Measurements from ENCODE around the gene COG6.

Gene COG6

DNA sequence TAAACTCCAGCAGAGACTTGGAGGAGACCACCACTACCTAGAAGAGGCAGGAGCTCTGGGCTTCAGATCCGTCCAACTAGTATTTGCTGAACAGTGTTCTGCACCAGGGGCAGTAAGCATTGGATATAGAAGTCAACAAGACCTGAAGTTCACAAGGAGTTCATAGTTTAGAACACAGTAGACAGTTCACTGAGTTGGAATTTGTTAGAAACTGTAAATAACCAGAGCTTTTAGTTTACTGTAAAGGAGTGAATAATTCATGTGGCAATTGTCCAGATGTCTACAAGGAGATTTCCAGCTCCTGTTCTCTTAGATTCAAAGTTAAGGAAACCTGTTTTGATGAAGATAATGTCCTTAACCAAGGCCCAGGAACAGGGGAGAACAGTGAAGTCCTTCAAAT, 128.9 kb downstream of the COG6 start:
- no peak for DNase-seq (ENCODE audit: low read depth)
- H3K4me3 ChIP-seq (ENCODE audit: low read depth, low read length): no peak overlapping the region
- TF ChIP-seq, protein P1, sequence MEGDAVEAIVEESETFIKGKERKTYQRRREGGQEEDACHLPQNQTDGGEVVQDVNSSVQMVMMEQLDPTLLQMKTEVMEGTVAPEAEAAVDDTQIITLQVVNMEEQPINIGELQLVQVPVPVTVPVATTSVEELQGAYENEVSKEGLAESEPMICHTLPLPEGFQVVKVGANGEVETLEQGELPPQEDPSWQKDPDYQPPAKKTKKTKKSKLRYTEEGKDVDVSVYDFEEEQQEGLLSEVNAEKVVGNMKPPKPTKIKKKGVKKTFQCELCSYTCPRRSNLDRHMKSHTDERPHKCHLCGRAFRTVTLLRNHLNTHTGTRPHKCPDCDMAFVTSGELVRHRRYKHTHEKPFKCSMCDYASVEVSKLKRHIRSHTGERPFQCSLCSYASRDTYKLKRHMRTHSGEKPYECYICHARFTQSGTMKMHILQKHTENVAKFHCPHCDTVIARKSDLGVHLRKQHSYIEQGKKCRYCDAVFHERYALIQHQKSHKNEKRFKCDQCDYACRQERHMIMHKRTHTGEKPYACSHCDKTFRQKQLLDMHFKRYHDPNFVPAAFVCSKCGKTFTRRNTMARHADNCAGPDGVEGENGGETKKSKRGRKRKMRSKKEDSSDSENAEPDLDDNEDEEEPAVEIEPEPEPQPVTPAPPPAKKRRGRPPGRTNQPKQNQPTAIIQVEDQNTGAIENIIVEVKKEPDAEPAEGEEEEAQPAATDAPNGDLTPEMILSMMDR (IDR thresholded peaks at IDR 0.05; ENCODE audit: low read depth, low read length, missing control alignments): no peak

DNA sequence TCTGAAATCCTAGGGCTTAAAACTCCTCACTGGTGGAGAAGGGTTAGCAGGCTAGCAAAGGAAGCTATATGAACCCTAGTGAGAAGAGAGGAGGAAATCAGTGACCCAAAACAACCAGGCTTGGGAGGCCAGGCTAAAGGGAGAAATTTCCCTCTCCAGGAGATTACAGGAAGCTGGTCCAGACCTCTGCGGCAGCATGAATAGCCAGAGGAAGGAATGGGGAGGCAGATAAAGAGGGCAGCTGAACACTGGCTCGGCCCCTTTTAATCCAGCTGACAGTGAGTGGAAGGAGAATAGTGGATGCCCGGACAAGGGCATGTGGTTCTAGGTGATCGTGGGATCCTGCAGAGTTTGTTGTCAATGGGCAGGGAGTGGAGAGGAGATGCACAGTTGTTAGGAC, 130.6 kb downstream of the COG6 start:
- DNase-seq (ENCODE audit: low read depth): no peak
- TF ChIP-seq, protein P1 (IDR thresholded peaks at IDR 0.05; ENCODE audit: low read depth, low read length, missing control alignments): no peak

DNA sequence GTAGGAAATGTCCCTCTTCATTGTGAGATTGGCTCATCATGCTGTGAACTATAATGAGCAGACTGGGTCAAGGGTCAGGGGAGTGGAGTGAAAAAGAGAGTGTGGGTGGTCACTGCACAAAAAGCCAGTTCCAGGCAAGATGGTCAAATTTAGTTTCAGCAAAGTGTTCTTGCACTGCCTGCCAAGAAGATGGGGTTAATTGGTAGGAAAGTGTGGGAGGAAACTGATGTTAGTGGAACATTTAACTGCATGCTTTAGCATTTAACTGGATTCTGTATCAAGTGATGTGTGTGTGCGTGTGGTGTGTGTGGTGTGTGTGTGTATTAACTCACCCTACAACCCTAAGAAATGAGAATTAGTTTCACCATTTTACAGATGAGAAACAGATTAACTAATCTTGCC, 131.6 kb downstream of the COG6 start:
- H3K4me3 ChIP-seq (ENCODE audit: low read depth, low read length): no peak overlapping the region
- no peak for DNase-seq (ENCODE audit: low read depth)
- TF ChIP-seq, protein P1 (IDR thresholded peaks at IDR 0.05; ENCODE audit: low read depth, low read length, missing control alignments): no peak

More for the DNA sequence above, 130.6 kb downstream of the COG6 start:
- H3K4me3 ChIP-seq (ENCODE audit: low read depth, low read length): no peak overlapping the region

DNA sequence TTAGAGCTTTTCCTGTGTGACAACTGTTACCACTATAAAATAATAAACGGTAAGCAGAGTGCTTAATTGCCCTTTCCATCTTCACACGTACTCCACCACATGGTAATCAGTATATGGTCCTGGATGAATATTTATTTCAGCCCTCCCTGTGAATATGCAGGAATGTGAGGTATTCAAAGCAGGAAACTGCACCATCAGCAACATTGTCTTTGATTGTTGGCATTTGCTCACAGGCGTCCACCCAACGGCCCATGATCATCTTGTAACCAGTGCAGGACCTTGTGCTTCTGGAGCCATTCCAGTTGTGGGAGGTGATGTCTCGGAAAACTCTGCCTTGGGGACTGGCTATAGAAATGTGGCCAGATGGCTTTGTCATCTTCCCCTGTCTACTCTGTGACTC, 132.6 kb downstream of the COG6 start:
- no peak for DNase-seq (ENCODE audit: low read depth)
- no peak overlapping the region for H3K4me3 ChIP-seq (ENCODE audit: low read depth, low read length)
- TF ChIP-seq, protein P1 (IDR thresholded peaks at IDR 0.05; ENCODE audit: low read depth, low read length, missing control alignments): no peak

DNA sequence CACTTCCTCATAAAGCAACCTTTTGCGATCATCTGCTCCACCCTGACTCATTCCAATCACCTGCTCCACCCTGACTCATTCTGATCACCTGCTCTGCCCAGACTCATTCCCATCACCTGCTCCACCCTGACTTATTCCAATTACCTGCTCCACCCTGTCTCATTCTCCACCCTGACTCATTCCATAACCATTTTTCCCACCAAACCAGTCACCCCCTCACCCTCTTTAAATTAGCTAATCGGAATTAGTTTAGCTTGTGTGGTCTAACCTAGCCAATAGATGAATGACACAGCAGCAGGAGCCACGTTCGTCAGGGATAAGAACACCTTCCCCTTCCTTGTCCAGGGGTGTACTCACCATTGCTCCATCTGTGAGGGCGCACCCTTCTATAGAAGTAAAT, 134.0 kb downstream of the COG6 start:
- H3K4me3 ChIP-seq (ENCODE audit: low read depth, low read length): no peak overlapping the region
- TF ChIP-seq, protein P1 (IDR thresholded peaks at IDR 0.05; ENCODE audit: low read depth, low read length, missing control alignments): no peak
- DNase-seq (ENCODE audit: low read depth): no peak
